HG02759 (cell line): ENCODE results near the gene RAX.
A peak's percentile ranks its signal among the peaks of the same experiment; 100 is the strongest.

Experiments
- ATAC-seq: cut with Tn5 transposase; IDR thresholded peaks from one replicate; pipeline ENCODE4 v1.9.1; 2021; ENCODE audit warnings: mild to moderate bottlenecking, moderate library complexity; ENCODE audit not compliant: unreplicated experiment

The RAX gene

GRCh38 chr18:59272891-59273758 lies at the start of gene RAX:
Gene RAX (minus strand): TSS chr18:59273454. CDS start chr18:59273206, 248 bp downstream.
- ATAC-seq = peak; percentile 28

- ATAC-seq = no peak
These were observed 45.3 kb upstream of the RAX start, which contains the start of gene CPLX4 for GRCh38 chr18:59318460-59319050. Gene CPLX4 (minus strand): TSS chr18:59318649. CDS start chr18:59318462, 187 bp downstream.

- no peak for ATAC-seq
These were observed 38.4 kb upstream of the RAX start for GRCh38 chr18:59311631-59312030.

GRCh38 chr18:59308938-59309260 lies 35.6 kb upstream of the RAX start:
- ATAC-seq = no peak

GRCh38 chr18:59308248-59308937 lies 35.1 kb upstream of the RAX start:
- ATAC-seq = peak; percentile 95

- ATAC-seq = no peak
These were observed 33.4 kb upstream of the RAX start for GRCh38 chr18:59306640-59307039.

GRCh38 chr18:59305295-59305694 lies 32.0 kb upstream of the RAX start:
- ATAC-seq = no peak

GRCh38 chr18:59303656-59304195 lies 30.5 kb upstream of the RAX start:
- ATAC-seq = no peak

- ATAC-seq = no peak
These were observed 29.8 kb upstream of the RAX start for GRCh38 chr18:59303006-59303405.

- ATAC-seq = no peak
These were observed 28.7 kb upstream of the RAX start for GRCh38 chr18:59301929-59302328.

GRCh38 chr18:59300676-59301285 lies 27.5 kb upstream of the RAX start:
- no peak for ATAC-seq

- no peak for ATAC-seq
These were observed 25.6 kb upstream of the RAX start for GRCh38 chr18:59298871-59299270.

- no peak for ATAC-seq
These were observed 20.1 kb upstream of the RAX start for GRCh38 chr18:59293317-59293716.

GRCh38 chr18:59286341-59286740 lies 13.1 kb upstream of the RAX start:
- no peak for ATAC-seq

GRCh38 chr18:59282341-59282740 lies 9.1 kb upstream of the RAX start:
- ATAC-seq = no peak

- ATAC-seq = no peak
These were observed 6.5 kb upstream of the RAX start for GRCh38 chr18:59279722-59280121.

GRCh38 chr18:59279193-59279592 lies 5.9 kb upstream of the RAX start:
- ATAC-seq = no peak

GRCh38 chr18:59278793-59279192 lies 5.5 kb upstream of the RAX start:
- ATAC-seq = no peak

- no peak for ATAC-seq
These were observed 2.8 kb upstream of the RAX start for GRCh38 chr18:59276047-59276446.

GRCh38 chr18:59275406-59275949 lies 2.2 kb upstream of the RAX start:
- ATAC-seq = no peak

GRCh38 chr18:59274533-59274928 lies 1.3 kb upstream of the RAX start:
- no peak for ATAC-seq
